DMS79 treated with DMSO at 0.1 percent for 48 hours (cell line): Measurements from ENCODE around the gene HIC1.
A peak's percentile ranks its signal among the peaks of the same experiment; 100 is the strongest.

Experiments
- DNase-seq: peaks from one replicate; lab custom pipeline; 2025; lab: John Stamatoyannopoulos, UW

HIC1 gene

DNA sequence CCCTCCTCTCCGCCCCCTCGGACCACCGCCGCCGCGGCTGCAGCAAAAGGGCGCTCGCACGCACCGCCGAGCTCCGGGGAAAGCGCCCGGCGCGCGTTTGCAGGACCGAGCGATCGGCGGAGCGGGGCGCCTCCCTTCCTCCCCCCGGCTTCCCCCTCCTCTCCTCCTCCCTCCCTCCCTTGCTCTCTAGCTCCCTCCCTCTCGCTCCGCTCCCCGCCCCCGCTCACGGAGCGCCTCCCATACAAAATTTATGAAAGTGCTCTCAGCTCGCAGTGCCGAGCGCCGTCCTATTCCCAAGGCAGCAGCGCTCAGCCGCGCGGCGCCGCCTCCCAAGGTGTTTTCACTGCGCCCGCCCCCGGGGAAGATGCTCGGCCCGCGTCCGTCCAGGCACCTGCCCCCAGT, 29.7 kb upstream of the HIC1 start, which contains the start of gene RTN4RL1:
Gene RTN4RL1 (minus strand): TSS at position 115 of the 402 bp plus-strand sequence. CDS start 469 bp downstream, outside the sequence.
- peak; percentile 65 for DNase-seq

DNA sequence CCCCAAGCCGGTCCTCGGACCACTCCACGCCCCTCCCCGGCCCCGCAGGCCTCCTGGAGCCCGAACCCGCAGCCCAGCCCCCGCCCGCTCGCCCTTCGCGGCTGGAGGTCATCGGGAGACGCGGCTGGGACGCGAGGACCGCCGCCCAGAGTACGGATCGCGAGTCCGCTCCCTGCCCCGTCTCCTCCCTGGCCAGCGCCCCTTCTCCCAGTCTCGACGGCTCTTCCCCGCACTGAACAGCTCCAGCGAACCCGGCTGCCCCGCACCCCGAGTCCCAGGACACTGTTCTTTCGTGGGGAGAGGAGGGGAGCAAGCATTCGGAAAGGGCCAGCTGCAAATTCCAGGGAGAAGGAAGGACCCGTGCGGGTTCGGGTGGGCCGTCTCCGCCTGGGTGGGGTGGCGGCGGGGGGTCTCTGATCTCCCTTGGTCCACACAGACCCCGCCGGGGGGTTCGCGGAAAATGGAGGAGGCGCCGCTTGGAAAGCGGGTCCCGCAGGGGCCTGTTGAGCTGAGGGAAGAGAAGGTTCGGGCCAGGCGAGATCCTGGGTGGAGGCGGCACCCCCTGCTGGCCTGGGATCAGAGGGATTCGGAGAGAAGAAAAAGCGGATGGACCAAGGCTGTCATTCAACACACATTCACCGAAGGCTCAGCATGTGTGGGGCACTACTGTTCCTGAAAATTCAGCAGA, 29.1 kb upstream of the HIC1 start:
- DNase-seq: peak; percentile 81

DNA sequence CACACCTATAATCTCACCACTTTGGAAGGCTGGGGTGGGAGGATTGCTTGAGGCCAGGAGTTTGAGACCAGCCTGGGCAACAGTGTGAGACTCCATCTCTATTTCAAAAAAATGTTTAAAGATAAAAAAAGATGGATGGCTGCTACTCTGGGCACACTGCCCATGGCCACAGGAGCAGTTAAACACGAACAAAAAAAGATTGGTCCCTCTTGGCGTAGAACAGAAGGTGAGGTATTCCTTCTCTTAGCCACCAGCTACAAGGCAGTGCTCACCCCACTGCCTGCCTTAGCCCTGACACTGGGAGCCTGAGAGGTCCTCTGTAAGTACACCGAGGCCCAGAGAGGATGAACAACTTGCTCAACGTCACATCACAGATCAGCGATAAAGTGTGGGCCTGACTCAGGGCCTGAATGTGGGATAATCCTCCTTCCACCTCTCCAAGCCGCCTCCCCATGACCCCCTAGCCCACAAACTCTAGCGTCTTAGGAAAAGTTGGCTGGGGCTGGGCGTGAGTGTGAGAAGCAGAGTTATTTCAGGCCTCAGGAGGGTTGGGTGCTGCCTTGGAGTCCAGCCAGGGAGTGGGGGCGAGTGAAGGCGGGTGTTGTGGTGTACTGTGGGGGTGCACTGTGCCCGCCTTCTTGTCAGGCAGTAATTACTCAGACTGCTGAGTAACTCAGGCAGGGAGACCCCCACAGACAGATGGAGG, 27.2 kb upstream of the HIC1 start:
- no peak for DNase-seq

DNA sequence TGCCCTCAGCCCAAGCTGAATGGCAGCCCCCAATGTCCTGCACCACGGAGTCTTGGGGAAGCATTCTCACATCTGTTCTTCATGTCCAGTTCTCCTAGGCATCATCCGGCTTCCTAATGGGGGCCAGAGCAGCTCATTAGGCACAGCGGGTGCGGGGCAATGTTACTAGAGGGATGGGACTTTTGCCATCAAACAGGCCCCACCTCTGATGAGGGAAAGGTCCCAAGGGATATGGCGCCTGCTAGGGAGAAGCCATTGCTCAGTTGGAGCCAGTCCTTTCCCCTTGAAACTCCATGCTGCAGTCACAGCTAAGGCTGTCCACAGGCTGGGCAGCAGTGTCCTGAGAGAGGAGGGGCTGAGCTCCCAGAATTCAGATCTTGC, 26.7 kb upstream of the HIC1 start:
- no peak for DNase-seq

DNA sequence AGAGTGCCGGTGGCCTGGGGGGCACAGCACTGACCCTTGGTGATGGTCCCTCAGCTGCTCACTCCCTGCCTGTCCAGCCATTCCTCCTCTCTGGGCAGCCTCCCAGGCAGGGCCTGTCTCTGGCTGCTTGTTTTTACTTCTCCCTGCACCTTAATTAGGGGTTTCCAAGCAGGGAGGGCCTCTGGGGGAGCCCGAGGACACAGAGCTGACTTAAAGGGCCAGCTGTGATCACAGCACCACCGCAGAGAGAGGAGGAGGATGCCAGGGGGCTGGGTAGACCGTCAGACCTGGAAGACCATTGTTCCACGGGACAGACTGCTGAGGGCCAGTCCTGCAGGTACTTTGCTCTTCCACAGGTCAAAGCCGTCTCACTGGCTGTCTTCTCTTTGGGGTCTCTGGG, 26.2 kb upstream of the HIC1 start:
- DNase-seq: no peak

DNA sequence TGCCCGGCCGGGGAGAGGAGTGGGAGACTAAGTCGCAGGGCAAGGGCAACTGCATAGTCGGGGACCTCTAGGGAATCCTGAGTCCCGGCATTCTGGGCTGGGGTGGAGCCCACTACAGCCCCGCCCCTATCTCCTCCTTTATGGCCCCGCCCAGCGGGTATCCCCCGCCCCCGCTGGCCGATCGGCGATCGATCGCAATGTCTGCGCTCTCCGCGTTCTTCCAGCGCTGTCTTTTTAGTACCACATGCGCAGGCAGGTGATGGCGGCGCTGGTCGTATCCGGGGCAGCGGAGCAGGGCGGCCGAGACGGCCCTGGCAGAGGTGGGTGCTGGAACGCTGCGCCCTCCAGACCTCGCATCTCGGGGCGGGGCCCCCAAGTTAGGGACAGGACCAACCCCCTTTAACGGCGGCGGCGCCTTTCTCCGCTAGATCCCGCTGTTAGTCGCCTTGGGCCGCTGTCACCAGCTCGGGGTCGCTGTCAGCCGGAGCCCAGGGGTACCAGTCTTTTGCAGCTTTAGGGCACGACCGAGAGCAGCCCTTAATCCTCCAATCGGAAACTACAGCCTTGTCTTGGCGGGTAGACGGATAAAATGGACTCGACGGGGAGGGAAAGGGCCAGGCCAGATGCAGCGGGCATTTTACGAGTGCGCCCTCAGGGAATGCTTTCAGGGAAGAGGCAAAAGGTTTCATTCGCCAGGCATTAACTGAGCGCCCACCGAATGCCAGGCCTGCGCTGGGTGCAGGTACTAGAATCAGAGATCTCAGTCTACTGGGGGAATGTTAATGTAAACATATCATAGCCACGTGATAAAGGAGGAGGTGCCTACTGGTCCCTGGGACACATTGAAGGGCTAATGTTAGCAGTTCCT, 24.8 kb upstream of the HIC1 start, which contains the start of gene DPH1:
Gene DPH1 (plus strand): TSS at position 243 of the 868 bp plus-strand sequence. CDS start 17 bp downstream, at position 260.
- DNase-seq: peak; percentile 80

DNA sequence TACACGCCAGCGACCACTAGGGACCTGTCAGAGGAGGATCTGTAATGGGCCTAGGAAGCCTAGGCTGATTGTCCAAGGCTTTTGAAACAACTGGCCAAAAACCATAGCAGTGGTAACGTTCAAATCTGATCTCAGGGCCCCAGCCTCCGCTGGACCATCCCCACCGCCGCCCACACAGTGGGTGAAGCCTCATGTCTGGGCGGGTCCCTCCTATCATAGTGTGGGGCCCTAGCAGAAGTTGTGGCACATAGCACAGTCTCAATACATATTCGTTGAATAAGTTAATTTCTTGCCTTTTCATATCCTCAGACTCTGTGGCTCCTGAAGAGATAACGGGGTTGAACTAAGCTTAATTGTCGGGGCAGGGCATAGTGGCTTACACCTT, 24.1 kb upstream of the HIC1 start:
- DNase-seq: no peak

DNA sequence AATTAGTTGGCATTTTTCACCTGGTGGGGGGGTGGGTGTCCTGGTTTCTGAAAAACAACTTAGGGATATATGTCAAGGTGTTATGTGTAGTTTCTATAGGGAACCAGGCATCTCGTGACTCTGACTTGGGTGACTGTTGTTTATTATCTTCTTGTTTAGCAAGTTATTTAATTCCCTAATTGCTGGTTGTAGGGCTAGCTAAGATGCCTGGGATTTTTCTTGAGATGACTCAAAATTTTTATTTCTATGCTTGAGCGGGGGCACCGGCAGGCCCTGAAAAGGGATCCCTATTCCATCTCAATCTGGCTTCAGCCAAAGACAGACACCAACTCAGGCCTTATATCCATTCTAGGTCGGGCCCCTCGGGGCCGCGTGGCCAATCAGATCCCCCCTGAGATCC, 21.8 kb upstream of the HIC1 start:
- no peak for DNase-seq

DNA sequence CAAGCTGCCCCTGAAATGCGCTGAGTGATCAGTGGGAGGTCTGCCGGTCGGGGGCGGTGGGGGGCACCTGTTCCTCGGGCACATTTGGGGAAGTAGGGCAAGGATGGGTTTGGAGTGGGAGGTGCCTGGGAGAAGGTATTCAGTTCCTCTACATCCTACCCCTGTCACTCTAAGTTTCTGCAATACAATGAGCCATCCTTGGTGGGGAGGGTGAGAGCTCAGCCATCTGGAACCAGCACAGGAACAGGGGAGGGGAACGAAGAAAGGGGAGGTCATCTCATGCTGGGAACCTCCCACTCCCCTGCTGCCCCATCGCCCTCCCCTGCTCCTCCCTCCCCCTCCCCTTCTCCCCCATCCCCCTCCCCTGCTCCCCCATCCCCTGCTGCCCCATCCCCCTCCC, 20.7 kb upstream of the HIC1 start:
- DNase-seq: no peak

DNA sequence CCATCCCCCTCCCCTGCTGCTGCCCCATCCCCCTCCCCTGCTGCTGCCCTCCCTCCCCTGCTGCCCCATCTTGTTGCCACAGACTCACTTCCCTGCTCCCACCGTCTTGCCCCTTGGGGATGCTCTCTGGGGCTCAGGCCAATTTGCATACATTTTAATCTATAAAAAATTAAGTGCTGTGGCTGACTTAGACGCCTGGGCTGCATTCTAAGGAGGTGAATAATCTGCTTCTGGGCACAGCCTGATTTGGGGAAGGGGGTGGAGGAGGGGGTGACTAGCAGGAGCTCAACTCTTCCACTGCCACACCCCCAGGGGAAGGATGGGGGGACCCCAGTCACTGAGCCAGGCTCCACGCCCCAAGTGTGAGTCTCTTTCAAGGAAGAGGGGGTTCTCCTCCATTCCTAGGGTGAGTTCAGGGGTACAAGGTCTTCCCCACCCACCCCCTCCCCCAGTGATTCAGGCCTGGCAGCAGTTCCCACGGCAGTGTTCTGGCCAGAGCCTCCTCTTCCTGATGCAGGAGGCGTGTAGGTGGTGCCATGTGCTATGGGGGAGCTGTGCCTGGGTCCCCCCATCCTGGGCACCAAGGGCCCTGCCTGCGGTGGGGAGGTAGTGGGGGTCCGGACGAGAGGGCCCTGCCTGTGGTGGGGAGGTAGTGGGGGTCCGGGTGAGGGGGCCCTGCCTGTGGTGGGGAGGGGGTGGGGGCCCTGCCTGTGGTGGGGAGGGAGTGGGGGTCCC, 19.9 kb upstream of the HIC1 start:
- DNase-seq: no peak

DNA sequence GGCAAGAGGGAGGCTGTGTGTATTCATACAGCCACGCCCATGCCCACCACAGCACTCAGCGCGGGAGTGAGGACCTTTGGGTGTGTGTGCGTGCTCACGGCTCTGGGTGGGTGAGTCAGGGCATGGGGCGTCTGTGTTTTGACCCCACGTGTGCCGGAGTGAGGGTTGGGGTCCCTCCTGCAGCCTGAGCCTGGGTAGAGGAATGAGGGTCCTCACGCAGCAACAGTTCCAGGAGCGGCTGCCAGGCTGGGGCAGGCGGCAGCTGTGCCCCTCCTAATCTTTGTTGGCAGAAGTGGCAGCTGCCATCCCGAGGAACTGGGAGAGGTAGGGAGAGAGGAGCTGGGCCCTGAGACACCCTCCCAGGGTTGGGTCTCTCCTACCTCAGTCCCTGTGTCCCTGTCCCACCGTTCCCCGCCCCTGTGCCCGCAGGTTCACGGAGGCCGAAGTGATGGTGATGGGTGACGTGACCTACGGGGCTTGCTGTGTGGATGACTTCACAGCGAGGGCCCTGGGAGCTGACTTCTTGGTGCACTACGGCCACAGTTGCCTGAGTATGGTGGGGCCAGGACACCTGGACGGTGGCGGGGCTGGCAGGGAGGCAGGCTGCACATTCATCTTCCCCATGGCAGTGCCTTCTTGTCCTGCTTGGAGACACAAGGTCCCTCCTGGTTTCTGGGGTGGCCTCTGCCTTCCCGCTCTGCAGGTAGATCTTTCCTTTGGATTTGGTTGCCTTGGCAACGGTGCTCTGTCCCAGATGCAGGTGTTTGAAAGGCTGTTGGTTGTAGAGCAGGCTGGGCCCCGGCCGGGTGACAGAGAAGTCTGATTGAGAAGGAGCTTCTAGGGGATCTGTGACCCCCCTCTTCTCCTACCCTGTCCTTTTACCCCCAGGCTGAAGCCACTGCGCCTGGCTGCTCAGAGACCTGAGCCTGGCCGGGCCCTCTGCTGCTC, 19.1 kb upstream of the HIC1 start:
- no peak for DNase-seq

DNA sequence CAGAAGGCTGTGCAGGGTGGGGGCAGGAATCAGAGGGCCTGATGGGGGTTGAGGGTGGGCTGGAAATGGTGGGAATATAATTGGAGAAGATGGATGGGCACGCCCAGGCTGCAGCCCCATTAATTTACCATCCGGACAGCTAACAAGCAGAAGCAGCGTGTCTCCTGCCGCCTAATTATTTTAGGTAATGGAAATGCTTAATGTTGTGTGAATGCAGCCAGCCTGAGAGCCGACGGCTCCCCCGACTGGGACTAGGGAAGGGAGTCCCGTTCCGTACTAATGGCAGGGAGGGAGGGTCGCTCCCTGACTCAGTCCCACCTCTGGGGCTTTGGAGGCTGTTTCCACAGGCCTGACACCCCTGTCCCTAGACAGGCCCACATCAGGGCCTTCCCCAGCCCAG, 17.7 kb upstream of the HIC1 start:
- no peak for DNase-seq

DNA sequence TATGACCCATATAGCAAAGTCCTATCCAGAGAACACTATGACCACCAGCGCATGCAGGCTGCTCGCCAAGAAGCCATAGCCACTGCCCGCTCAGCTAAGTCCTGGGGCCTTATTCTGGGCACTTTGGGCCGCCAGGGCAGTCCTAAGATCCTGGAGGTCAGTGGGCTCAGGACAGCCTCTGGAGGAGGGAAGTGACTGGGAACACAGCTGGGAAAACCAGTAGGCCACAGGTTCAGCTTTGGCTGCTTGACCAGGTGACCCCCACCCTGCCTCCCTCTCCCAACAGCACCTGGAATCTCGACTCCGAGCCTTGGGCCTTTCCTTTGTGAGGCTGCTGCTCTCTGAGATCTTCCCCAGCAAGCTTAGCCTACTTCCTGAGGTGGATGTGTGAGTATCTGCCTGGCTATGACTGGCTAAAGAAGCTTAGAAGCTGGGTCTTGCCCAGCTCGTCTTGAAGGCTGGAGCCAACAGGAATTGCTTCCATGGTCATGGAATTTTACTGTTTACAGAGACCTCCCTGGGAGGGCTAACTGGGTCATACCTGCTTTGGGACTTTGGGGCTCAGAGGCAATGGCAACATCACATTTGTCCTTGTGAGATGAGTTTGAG, 14.6 kb upstream of the HIC1 start:
- no peak for DNase-seq

DNA sequence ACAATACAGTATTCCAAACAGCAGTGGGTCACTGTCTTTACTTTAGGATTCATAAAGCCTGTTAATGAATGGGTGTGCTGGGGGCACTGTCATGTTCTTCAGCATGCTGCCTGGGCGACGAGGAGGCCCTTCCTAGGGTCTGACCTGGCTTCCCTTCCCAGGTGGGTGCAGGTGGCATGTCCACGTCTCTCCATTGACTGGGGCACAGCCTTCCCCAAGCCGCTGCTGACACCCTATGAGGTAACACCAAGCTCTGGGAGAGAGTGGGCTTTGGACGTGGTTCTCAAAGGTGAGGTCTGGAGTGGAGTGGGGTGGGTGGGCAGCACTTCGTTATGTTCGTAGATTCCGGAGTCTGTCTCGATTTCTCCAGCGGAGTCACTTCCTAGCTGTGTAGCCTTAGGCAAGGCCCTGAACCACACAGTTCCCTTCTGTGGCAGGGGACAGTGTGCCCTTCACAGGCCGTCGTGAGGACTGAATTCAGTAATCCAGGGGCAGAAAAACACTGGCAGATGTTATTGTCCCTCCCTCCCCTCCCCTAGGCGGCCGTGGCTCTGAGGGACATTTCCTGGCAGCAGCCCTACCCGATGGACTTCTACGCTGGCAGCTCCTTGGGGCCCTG, 13.9 kb upstream of the HIC1 start:
- peak; percentile 57 for DNase-seq

DNA sequence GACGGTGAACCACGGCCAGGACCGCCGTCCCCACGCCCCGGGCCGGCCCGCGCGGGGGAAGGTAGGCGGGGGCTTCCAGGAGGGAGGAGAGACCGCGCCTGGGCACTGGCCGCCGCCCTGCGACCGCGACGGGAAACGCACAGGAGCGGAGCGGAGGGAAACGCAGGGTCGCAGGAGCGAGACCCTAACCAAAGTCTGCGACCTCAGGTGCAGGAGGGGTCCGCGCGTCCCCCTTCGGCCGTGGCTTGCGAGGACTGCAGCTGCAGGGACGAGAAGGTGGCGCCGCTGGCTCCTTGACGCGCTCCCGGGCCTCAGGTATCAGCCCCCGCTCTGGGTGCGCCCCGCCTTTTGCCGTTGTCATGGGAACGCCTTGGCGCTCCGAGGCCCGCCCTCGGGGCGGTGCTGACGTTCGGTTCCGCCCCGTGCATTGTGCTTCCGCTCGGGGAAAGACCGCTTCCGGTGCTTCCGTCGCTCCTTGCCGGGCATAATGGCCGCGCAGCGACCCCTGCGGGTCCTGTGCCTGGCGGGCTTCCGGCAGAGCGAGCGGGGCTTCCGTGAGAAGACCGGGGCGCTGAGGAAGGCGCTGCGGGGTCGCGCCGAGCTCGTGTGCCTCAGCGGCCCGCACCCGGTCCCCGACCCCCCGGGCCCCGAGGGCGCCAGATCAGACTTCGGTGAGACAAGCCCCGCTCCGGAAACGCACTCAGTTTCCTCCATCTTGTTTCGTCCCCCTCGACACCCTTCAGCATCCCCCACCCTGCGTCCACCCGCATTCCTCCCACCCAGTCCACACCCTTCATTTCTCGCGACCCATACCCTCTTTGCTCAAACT, 13.1 kb upstream of the HIC1 start, which contains the start of gene OVCA2:
Gene OVCA2 (plus strand): TSS at position 462 of the 829 bp plus-strand sequence. CDS start 26 bp downstream, at position 488.
- peak; percentile 95 for DNase-seq

DNA sequence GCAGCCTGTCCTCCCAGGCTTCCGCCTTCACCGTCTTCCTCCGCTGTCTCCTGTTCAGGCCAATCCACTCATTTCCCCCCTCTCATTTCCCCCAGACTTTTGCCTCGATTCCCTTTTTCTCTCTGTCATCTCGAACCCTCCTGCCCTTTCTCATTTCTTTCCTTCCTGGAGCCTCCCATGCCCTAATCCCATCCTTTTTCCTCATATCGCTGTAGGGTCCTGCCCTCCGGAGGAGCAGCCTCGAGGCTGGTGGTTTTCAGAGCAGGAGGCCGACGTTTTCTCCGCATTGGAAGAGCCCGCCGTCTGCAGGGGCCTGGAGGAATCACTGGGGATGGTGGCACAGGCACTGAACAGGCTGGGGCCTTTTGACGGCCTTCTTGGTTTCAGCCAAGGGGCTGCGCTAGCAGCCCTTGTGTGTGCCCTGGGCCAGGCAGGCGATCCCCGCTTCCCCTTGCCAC, 12.5 kb upstream of the HIC1 start:
- DNase-seq: no peak

DNA sequence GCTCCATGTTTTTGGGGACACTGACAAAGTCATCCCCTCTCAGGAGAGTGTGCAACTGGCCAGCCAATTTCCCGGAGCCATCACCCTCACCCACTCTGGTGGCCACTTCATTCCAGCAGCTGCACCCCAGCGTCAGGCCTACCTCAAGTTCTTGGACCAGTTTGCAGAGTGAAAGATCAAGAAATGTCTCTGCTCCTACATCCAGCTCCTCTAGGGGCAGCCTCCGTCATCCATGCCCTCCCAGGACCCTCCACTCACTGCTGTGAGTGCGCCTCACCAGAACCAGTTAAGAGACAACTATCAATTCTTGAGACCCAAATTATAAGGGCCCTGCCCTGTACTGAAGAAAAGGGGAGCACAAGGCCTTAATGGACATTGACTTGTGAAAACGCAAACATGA, 12.0 kb upstream of the HIC1 start:
- no peak for DNase-seq

DNA sequence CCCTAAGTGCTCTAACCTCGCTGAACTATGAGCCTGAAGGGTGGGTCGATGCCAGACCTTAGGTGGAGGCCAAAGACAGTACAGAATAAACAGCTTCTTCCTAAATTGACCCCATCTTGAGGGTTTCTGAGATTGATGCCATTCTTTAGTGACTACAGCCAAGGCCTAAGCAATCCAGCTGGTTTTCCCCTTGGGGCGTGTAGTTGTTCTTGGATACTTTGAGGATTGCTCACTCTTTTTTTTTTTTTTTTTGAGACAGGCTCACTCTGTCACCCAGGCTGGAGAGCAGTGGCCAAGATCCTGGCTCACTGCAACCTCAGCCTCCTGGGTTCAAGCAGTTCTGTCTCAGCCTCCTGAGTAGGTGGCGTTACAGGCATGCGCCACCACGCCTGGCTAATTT, 11.1 kb upstream of the HIC1 start:
- no peak for DNase-seq
